Measurements from ENCODE around the gene DUSP1. TPM values are rescaled to one million over a fixed set of nuclear protein-coding genes. Genes with fewer than 3 reads are reported as not detected.

Gene DUSP1
- total and polyA plus RNA-seq, 9 of the 15 experiments (the other 6 are each of a cell fraction or from before 2014, with no cell fraction given), result 2.1 to 14.2 (median 8.5) TPM

- TF ChIP-seq RERE (CRISPR knock-in tag; IDR thresholded peaks at IDR 0.05; ENCODE audit: borderline replicate concordance), result no peak
- TF ChIP-seq HMGN3 (IDR thresholded peaks at IDR 0.05; ENCODE audit: borderline replicate concordance, extremely low read depth, insufficient read length, low read depth, low read length), result no peak
- TF ChIP-seq FOXA3 (CRISPR knock-in tag; conservative IDR thresholded peaks at IDR 0.05 in 1 of 2, IDR thresholded peaks at IDR 0.05 in 1 of 2), result no peak
- no peak for TF ChIP-seq PTRF (tag; IDR thresholded peaks at IDR 0.05)
- TF ChIP-seq RBM22 (IDR thresholded peaks at IDR 0.05; ENCODE audit: low read depth, low read length, poor library complexity, severe bottlenecking), result no peak
- TF ChIP-seq CCNT2 (IDR thresholded peaks at IDR 0.05; ENCODE audit: borderline replicate concordance, extremely low read depth, insufficient read length, low read depth, low read length), result no peak
- no peak for TF ChIP-seq IRF2 (CRISPR knock-in tag; IDR thresholded peaks at IDR 0.05)
Measured at GRCh38 chr5:172730222-172730621, 40.8 kb downstream of the DUSP1 start (continued).
